Stimulated activated CD4-positive, alpha-beta T cell treated with anti-CD3 and anti-CD28 coated beads, Interleukin-1b, Interleukin-23, amount 100 ng/mL, for 1 hour (primary cell): ENCODE results near the gene L3MBTL4.

Experiments
- DNase-seq, 2 donors: peaks; one replicate each; pipeline ENCODE4 v3.0.0-alpha.2; 2020; ENCODE audit warnings: low read depth in 2 of 2

The L3MBTL4 gene

DNA sequence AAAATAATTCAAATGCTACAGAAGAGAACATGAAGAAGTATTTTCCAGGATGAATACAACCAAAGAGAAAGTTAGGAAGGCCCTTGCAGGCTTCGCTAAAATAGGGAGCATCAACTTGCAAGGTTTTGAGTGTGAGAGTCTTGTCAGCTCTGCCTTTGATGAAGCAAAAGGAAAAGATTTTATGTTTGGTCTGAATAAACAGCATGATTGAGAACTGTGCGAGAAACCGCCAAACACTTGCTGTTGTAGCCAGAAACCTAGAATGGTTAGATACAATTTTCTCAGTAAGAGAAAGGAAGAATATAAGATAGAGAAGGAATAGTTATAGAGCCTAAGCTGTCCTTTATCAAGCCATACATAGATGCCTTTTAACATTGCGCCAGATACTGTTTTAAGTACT lies 163.6 kb downstream of the L3MBTL4 start:
- no peak for DNase-seq

DNA sequence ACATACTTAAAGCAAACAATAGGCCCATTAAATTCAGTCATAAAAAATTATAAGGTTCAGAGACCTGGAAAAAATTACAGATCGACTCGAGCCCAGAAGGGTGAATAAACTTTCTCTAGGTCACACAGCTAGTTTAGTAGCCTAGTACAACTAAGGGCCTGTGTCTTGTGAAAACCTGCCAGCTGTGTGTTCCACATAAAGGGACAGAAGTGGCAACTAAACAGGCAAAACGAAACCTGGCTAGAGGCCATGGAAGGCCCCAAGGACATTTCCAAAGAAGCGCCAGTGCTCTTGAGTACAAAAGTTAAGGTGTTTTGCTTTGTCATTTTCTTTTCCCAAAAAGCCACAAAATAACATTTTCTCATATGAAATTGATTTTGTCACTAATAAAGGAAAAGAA lies 164.9 kb downstream of the L3MBTL4 start:
- no peak for DNase-seq

GRCh38 chr18:6249170-6249569 lies 165.5 kb downstream of the L3MBTL4 start:
- DNase-seq = no peak

GRCh38 chr18:6248017-6248416 lies 166.7 kb downstream of the L3MBTL4 start:
- no peak for DNase-seq

GRCh38 chr18:6242004-6242403 lies 172.7 kb downstream of the L3MBTL4 start:
- no peak for DNase-seq

DNA sequence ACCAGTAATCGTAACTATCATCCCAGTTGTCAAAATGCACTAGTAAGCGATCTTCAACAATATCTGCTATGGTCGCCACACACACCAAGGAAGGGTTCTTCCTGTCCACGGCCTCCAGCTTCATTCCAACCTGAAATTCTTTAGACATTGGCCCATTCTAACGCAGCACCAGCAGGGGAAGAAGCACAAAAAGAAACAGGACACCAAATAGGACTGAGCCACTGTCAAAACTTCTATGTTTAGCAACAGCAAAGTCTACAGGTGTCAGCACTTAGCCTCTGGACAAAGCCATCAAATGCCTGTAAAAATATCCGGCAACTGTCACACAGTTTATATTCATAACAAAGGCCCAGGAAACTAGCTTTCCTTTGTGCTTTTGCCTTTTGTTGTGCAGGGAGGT lies 175.0 kb downstream of the L3MBTL4 start:
- no peak for DNase-seq

DNA sequence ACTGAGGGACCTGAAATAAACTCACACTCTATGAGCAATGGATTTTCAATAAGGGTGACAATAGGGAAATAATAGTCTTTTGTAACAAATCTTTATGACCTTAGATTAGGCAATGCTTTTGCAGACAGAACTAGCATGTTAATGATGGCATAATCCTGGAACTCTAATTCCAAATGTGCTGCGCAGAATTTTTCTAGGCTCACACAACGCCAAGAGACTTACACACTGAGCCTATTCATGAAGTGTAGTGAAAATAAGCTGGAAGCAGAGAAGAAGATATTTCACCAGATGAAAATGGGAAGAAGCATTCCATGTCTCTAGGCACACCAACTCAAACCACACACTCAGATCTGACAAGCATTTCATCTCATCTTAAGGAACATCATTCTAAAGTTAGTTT lies 178.5 kb downstream of the L3MBTL4 start:
- no peak for DNase-seq

GRCh38 chr18:6222271-6222670 lies 192.4 kb downstream of the L3MBTL4 start:
- no peak for DNase-seq

GRCh38 chr18:6221602-6222014 lies 193.1 kb downstream of the L3MBTL4 start:
- DNase-seq = no peak

- DNase-seq = no peak
Observed at GRCh38 chr18:6220129-6220528, 194.6 kb downstream of the L3MBTL4 start.

DNA sequence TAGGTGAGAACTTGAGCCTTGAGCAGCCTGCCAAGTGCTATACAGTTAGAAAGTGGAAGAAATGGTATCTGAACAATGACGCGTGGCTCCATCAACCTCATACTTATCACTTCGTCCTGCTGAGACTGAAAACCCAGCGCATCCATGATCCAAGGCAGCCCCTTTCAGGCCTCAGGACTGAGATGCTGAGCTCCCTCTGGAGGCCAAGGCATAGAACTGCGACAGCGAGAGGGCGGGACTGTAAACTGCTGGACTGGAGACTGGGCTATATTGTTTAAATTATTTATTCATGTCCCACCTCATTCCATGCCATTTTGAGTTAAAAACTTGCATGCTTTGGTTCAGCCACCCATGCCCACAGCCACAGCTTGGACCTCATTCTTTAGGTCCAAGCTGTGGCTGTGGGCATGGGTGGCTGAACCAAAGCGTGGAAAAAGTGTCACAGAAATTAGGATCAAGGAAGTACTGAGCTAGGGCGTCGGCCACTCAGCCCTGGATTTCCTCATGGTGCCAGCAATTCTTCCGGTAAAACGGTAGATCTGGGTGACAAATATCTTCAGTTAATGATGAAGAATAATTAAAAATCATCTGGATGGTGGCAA lies 195.5 kb downstream of the L3MBTL4 start:
- DNase-seq = no peak

DNA sequence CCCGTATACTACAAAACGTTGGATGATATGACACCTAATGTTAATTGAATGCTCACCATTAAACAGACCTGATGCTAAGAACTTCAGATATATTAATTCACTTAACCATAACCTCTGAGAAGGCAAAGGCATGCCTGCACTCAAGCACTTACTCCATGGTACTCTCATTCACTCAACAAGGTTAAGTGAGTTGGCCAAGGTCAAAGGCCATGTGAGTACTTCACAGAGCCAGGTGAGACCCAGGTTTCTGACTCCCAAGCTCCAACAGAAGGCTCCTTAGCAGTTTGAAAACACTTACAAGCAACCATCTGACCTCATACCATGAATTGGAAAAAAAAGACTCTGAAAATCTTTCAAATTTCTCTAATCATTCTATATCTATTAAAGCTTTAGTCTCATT lies 198.8 kb downstream of the L3MBTL4 start:
- DNase-seq = no peak

GRCh38 chr18:6211174-6211504 lies 203.6 kb downstream of the L3MBTL4 start:
- no peak for DNase-seq

- no peak for DNase-seq
Observed at GRCh38 chr18:6210349-6211173, 204.2 kb downstream of the L3MBTL4 start.

DNA sequence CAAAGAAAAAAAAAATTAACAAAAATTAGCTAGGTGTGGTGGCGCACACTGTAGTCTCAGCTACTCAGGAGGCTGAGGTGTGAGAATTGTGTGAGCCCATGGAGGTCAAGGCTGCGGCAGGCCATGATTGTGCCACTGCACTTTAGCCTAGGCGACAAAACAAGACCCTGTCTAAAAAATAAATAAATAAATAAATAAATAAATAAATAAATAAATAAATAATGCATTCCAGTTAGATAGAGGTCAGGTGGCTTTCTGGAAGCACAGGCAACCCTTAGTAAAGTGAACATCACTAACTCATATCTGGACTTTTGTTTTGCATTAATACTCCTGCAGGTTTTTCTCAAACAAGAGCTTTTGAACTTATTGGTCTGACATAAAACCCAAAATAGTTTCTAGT lies 206.8 kb downstream of the L3MBTL4 start:
- no peak for DNase-seq

- no peak for DNase-seq
Observed at GRCh38 chr18:6207116-6207515, 207.6 kb downstream of the L3MBTL4 start.

- DNase-seq = no peak
Observed at GRCh38 chr18:6205706-6206105, 209.0 kb downstream of the L3MBTL4 start.

- DNase-seq = no peak
Observed at GRCh38 chr18:6204476-6204875, 210.2 kb downstream of the L3MBTL4 start.

- no peak for DNase-seq
Observed at GRCh38 chr18:6203791-6204190, 210.9 kb downstream of the L3MBTL4 start.

GRCh38 chr18:6202861-6203260 lies 211.8 kb downstream of the L3MBTL4 start:
- no peak for DNase-seq

DNA sequence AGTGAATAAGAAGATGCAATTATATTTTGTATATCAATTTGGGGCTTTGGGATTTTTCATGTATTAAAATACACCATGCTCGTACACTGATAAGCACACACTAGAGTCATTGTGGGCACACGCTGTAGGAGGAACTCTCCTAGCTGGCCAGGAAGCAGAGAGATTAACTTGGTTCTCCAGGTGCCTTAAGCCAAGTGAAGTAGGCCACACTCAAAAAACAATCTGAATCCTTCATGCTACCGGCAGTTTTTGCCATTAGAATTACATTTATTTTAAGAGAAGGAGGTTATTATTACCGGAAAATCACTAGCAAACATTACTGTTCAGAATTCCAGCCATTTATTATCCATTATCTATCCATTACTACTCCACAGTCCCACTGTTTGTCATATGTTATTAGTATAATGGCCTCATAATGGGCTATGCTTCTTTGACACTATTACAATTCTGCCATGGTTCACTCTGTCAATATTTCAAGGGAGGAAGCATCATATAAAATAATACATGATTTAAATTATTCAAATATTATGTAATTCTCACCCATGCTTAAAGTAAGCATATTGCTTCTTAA lies 214.4 kb downstream of the L3MBTL4 start:
- DNase-seq = no peak

- DNase-seq = no peak
Observed at GRCh38 chr18:6199777-6200176, 214.9 kb downstream of the L3MBTL4 start.

DNA sequence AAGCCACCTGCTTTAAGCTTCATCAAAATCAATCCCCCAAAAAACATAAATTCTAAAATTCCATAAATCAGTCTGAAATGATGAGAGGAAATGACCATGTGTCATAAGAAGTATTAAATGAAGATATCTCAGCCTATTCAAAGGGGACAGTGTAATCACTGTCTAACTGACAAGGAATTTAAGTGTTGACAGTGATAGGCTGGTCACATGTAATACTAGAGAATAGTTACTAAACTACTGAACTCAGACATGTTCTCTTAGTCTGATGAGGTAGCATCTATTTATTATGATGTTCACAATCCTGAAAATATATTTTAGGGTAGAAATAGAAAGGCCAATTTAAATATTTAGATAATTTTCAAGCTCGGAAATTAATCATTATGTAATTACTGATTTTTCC lies 216.1 kb downstream of the L3MBTL4 start:
- DNase-seq = no peak
